GM18507 (cell line): ENCODE measurements around the gene CIAPIN1.
A peak's percentile ranks its signal among the peaks of the same experiment; 100 is the strongest.

ENCODE experiments used
- DNase-seq: peaks from one replicate; pipeline ENCODE4 v3.0.0; 2011; ENCODE audit warnings: low read depth; ENCODE audit not compliant: insufficient read length; ENCODE audit errors: extremely low spot score
- FAIRE-seq: peaks from 2 replicates; lab custom pipeline; 2011; peaks lifted over from hg19 to GRCh38; lab: Jason Lieb, UNC

Gene CIAPIN1

GRCh38 chr16:57477531-57478202 lies 30.5 kb upstream of the CIAPIN1 start:
- no peak for DNase-seq
- FAIRE-seq, result no peak

- DNase-seq (no peak), FAIRE-seq (no peak)
Observed at GRCh38 chr16:57476546-57477410, 29.6 kb upstream of the CIAPIN1 start.

DNA sequence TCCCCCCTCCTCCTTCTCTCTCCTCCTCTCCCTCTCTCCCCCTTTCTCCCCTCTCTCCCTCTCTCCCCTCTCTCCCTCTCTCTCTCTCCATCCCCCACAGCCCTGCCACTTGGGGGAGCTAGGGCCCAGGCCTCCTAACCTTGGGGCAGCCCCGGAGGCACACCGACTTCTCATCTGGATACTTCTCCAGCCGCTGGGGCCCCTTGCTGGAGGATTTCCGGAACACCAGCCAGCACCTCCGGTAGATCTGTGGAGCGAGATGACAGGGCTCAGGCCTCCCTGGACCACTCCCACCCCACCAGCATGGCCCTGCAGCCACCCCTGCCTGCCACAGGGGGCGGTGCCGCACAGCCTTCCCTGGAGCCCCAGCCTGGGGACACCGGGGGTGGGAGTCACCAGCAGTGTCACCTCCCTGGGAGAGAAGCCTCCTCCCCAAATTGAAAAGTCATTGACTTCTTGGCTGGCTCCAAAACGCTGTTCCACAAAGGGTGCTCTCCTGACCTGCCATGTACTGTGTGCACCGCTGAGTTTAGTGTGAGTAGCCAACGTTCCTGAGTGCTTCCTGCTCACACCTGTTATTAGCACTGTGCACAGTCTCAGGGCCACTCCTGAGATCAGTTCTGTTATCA lies 28.6 kb upstream of the CIAPIN1 start:
- DNase-seq (peak; percentile 76), FAIRE-seq (peak; percentile 82)

DNA sequence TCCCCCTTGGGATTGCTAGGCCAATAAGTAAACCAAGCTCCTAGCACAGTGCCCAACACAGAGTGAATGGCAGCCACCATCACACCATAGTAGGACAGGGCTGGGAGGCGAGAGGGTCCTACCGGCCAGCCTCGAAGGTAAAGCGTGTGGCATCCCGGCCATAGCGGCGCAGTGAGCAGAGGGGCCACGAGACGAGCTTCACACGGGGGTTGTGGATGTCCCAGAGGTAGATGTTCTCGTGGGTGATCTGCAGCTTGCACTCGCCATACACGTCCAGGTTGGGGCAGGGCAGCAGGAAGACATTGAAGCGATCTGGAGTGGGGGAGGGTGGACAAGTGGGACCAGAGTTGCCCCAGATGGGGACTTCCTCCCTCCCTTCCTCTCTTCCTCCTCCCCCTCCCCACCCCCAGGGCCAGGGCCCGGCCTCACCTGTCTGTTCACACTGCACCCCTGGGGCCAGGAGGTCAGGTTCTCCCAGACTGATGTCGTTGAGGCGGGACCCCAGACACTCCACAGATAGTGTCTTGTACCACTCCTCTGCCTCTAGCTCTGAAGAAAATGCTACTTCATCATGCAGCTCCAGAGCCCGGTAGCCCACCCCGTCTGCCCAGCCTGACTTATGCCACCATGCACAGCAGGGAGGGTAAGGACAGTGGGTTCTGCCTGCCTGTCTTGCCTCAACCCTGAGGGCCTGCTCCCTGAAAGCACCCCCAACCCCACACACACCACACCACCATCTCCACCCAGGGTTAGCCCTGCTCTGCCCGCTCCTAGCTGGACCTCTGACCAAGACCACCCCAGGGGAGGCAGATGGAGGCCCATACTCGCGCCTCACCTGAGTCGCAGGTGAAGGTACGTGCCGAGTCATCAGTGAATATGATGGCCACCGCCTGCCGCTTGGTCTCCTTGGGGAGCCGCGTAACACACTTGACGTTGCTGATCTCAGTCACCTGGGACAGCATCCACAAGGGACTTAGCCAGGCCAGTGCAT lies 27.8 kb upstream of the CIAPIN1 start:
- FAIRE-seq (no peak), DNase-seq (no peak)

DNA sequence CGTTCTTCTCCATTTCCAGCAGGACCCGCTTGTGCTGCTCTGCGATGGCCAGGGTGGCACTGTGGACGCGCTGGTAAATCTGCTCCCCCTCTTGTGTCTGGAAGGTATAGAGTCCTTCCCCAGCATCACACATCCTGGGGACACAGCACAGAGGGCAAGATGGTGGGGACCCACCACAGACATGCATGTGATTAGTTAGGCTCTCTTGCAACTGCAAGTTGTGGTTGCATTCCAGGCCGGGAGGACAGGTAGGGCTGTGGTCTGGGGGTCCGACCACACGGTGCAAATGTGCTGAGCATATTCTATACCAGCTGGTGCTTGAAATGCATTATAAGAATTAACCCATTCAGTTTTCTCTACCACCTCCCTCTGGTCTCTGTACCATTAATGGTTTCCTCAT lies 26.7 kb upstream of the CIAPIN1 start:
- no peak for FAIRE-seq
- DNase-seq, result no peak

DNA sequence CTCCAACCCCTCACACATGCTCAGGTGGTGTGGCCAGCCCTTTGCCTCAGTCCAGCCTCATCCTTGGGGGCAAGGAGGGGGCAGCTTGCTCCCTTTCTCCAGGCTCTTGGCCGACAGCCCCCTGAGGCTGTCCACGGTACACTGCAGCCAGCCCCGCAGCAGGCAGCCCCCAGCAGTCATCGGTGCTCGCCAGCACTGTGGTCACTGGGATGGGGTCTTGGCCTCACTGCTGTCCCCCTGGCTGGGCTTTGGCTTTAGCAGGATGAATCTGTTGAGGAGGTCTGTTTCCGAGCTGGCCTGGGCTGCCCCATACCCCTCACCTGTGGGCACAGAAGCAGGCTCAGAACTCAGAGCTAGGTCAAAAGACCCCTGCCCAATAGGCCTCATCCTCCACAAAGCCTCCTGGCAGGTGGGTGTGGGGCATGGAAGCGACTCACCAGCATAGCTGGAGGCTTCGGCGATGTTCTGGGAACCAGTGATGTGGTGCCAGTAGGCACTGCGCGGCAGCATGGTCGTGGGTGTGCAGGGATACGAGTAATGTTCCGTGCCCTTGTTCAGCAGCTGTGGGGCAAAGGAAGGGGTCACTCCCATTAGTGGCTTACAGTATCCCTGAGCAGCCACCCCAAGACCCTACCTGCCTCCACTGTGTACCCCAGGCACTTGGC lies 26.1 kb upstream of the CIAPIN1 start:
- no peak for FAIRE-seq
- no peak for DNase-seq

GRCh38 chr16:57472665-57473060 lies 25.5 kb upstream of the CIAPIN1 start:
- FAIRE-seq (no peak), DNase-seq (no peak)

DNA sequence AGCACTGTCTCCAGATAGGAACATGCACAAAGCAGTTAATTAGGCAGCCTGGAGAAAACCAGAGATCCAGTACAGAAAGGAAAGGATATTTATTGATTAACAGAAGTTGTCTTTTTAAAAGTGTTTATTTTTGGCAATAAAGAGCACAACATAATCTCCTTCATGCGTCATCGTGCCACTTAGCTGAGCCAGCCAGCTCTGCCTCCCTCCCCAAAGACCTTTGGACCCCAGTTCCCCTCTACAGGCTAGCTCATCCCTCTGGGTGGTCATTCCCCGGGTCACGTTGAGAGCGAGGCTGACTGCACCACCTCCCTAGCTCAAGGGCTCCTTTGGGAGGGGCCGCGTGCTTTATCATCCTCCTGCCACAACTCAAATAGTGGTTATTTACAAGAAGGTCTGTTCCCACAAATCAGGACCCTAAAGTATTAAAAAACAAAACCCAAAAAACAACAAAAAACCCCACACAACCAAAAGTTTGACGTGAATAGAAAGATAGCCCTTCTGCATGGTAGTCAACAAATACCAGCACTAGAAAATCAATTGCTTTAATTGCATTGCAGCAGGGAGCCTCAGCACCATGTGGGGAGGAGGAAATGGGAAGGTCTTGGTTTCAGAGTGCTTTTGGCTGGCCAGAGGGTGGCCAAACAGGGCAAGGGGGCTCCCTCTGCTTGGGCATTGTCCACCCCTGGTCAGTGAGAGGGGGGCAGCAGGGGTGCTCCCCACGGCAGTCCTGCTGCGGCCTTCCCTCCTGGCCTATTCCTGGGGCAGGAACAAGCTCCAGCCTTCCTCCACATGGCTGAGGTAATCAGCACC lies 24.9 kb upstream of the CIAPIN1 start:
- no peak for DNase-seq
- FAIRE-seq, result no peak

- FAIRE-seq (no peak), DNase-seq (no peak)
Observed at GRCh38 chr16:57471209-57471608, 24.0 kb upstream of the CIAPIN1 start.

DNA sequence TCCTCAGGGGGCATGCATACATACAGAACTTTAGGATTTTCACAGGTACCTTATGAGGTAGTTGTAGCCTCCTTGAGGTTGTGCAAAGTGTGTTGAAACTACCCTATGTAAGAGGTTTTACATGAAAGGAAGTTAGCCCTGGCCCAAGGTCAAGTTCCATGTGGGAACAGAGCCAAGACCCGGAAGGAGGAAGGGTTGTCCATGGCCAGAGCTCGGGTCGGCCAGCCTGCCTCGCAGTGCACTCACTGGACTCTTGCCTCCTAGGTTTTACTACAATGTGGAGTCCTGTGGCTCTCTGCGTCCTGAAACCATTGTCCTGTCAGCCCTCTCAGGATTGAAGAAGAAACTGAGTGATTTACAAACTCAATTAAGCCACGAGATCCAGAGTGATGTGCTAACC lies 23.5 kb upstream of the CIAPIN1 start:
- FAIRE-seq, result no peak
- no peak for DNase-seq

- FAIRE-seq, result no peak
- DNase-seq, result no peak
Observed at GRCh38 chr16:57469917-57470470, 22.8 kb upstream of the CIAPIN1 start.

- no peak for FAIRE-seq
- no peak for DNase-seq
Observed at GRCh38 chr16:57469046-57469445, 21.9 kb upstream of the CIAPIN1 start.

GRCh38 chr16:57468346-57468745 lies 21.2 kb upstream of the CIAPIN1 start:
- DNase-seq (no peak), FAIRE-seq (no peak)

DNA sequence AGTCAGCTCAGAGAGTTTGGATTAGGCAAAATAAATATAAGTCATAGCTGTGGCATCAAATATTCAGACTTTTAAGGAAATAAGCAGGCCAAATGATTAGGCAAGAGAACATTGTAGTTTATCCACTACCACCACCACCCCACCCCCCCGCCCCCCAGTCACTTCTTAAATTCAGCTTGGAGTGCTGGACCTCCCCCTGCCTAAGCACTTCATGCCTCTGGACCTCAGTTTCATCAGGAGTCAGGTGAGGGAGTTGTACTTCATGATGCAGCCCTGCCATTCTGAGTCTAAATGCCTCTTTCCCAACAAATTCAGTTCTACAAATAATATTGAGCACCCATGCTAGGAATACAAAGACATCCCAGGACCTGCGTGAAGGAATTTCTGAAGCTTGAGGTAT lies 17.3 kb upstream of the CIAPIN1 start:
- FAIRE-seq (no peak), DNase-seq (no peak)

DNA sequence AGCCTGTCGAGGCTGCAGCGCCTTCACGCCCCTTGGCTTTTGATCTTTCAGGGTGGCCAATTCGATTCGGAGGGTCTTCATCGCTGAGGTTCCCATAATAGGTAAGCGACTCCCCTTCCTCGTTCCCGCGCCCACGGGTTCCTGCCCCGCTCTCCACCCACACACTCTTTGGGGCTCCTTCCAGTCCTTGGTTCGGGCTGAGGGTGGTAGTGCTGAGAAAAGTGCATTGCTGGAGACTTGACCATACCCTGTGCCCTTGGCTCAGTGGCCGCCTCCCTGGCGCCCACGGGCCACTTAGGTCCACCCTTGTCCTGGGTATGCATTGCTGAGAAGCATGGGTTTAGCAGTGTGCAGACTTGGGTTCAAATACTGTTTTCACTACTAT lies 15.8 kb upstream of the CIAPIN1 start:
- DNase-seq (no peak), FAIRE-seq (no peak)

DNA sequence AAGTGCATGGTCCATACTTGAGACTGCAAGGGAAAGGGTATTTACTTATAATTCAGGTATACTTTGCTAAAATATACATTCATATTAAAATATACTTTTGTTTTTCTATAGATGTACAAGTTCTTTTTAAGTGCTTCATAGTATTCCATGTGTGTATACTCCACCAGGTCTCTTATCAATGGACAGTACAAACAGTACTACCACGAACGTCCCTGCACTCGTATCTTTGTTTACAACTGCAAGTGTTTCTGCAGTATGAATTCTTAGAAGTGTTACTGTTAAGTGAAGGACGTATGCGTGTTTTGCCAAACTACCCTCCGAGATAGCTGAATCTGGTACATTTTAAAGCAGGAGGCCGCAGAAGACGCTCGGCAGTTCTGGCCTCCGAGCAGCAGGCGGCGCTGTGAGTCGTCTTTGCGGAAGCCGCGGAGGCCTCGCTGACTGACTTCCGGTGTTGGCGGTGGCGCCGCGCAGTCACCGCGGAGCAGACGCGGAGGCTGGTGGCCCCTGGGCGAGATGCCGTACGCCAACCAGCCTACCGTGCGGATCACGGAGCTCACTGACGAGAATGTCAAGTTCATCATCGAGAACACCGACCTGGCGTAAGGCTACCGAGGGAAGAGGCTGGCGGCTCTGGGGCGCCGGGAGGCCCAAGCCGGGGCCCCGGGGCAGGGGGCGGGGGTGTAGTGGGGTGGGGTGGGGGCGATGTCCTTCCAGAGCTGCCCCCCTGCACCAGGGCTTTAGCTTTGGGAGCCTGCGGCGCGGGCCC lies 15.2 kb upstream of the CIAPIN1 start, which contains the start of gene POLR2C:
POLR2C (plus strand) TSS at position 471 of the 769 bp plus-strand sequence; CDS start at position 517, 46 bp downstream.
- DNase-seq (peak; percentile 88), FAIRE-seq (peak; percentile 89)

DNA sequence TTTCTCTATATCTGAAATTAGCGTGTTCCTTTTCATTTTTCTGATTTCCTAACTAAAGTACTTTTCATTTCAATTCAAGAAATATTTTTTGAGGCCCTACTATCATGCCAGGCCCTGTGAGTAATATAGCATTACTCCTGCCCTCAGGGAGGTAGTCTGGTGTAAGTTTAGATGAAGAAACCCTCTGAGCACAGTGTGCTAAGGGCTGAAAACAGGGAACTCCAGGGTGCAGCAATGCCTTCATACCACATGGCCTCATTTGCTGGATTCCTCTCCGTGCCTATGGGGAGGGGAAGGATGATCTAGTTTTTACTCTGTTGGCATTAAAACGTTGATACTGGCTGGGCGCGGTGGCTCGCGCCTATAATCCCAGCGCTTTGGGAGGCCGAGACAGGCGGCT lies 4.8 kb upstream of the CIAPIN1 start:
- DNase-seq (no peak), FAIRE-seq (no peak)
